ENCODE data around the gene STK31.
"Not testable (repeated sequence)": the region's sequence is repeated elsewhere in the genome, so short reads cannot be mapped to it uniquely, and the experiment has no call there.

The STK31 gene

GRCh38 chr7:23713285-23714149 is 3.5 kb downstream of the STK31 start:
- peak; percentile 89 for DNase-seq (ENCODE audit: low read depth, low spot score)

GRCh38 chr7:23714150-23714464 is 4.1 kb downstream of the STK31 start:
- DNase-seq (ENCODE audit: low read depth, low spot score), result no peak

GRCh38 chr7:23714579-23714978 is 4.6 kb downstream of the STK31 start:
- DNase-seq (ENCODE audit: low read depth, low spot score), result no peak

- DNase-seq (ENCODE audit: low read depth, low spot score), result peak; percentile 11
Measured at GRCh38 chr7:23715099-23715498, 5.1 kb downstream of the STK31 start.

GRCh38 chr7:23717788-23718187 is 7.8 kb downstream of the STK31 start:
- DNase-seq (ENCODE audit: low read depth, low spot score), result no peak

GRCh38 chr7:23721456-23721855 is 11.4 kb downstream of the STK31 start:
- no peak for DNase-seq (ENCODE audit: low read depth, low spot score)

GRCh38 chr7:23722587-23723216 is 12.7 kb downstream of the STK31 start:
- not testable (repeated sequence) for DNase-seq (ENCODE audit: low read depth, low spot score)

GRCh38 chr7:23724113-23724512 is 14.1 kb downstream of the STK31 start:
- not testable (repeated sequence) for DNase-seq (ENCODE audit: low read depth, low spot score)

- no peak for DNase-seq (ENCODE audit: low read depth, low spot score)
Measured at GRCh38 chr7:23742051-23742450, 32.0 kb downstream of the STK31 start.

GRCh38 chr7:23743226-23743625 is 33.2 kb downstream of the STK31 start:
- DNase-seq (ENCODE audit: low read depth, low spot score), result no peak

GRCh38 chr7:23746629-23747028 is 36.6 kb downstream of the STK31 start:
- DNase-seq (ENCODE audit: low read depth, low spot score), result no peak

GRCh38 chr7:23751852-23752251 is 41.8 kb downstream of the STK31 start:
- DNase-seq (ENCODE audit: low read depth, low spot score), result no peak

- DNase-seq (ENCODE audit: low read depth, low spot score), result not testable (repeated sequence)
Measured at GRCh38 chr7:23758839-23759238, 48.8 kb downstream of the STK31 start.

GRCh38 chr7:23759671-23760391 is 49.8 kb downstream of the STK31 start:
- peak; percentile 94 for DNase-seq (ENCODE audit: low read depth, low spot score)

- no peak for DNase-seq (ENCODE audit: low read depth, low spot score)
Measured at GRCh38 chr7:23765943-23766342, 55.9 kb downstream of the STK31 start.

GRCh38 chr7:23767514-23767913 is 57.5 kb downstream of the STK31 start:
- DNase-seq (ENCODE audit: low read depth, low spot score), result no peak

- no peak for DNase-seq (ENCODE audit: low read depth, low spot score)
Measured at GRCh38 chr7:23768022-23768421, 58.0 kb downstream of the STK31 start.

GRCh38 chr7:23779185-23779800 is 69.3 kb downstream of the STK31 start:
- not testable (repeated sequence) for DNase-seq (ENCODE audit: low read depth, low spot score)

GRCh38 chr7:23783115-23783514 is 73.1 kb downstream of the STK31 start:
- DNase-seq (ENCODE audit: low read depth, low spot score), result no peak

- DNase-seq (ENCODE audit: low read depth, low spot score), result no peak
Measured at GRCh38 chr7:23787272-23787671, 77.3 kb downstream of the STK31 start.

GRCh38 chr7:23788843-23789242 is 78.8 kb downstream of the STK31 start:
- DNase-seq (ENCODE audit: low read depth, low spot score), result no peak

- no peak for DNase-seq (ENCODE audit: low read depth, low spot score)
Measured at GRCh38 chr7:23791721-23792120, 81.7 kb downstream of the STK31 start.
